HG02588 (cell line): Measurements from ENCODE around the gene PAQR3.

Source experiments
- ATAC-seq: cut with Tn5 transposase; IDR thresholded peaks from one replicate; pipeline ENCODE4 v1.9.1; 2021; ENCODE audit warnings: mild to moderate bottlenecking, moderate library complexity; ENCODE audit not compliant: unreplicated experiment

PAQR3 gene, protein sequence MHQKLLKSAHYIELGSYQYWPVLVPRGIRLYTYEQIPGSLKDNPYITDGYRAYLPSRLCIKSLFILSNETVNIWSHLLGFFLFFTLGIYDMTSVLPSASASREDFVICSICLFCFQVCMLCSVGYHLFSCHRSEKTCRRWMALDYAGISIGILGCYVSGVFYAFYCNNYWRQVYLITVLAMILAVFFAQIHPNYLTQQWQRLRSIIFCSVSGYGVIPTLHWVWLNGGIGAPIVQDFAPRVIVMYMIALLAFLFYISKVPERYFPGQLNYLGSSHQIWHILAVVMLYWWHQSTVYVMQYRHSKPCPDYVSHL

DNA sequence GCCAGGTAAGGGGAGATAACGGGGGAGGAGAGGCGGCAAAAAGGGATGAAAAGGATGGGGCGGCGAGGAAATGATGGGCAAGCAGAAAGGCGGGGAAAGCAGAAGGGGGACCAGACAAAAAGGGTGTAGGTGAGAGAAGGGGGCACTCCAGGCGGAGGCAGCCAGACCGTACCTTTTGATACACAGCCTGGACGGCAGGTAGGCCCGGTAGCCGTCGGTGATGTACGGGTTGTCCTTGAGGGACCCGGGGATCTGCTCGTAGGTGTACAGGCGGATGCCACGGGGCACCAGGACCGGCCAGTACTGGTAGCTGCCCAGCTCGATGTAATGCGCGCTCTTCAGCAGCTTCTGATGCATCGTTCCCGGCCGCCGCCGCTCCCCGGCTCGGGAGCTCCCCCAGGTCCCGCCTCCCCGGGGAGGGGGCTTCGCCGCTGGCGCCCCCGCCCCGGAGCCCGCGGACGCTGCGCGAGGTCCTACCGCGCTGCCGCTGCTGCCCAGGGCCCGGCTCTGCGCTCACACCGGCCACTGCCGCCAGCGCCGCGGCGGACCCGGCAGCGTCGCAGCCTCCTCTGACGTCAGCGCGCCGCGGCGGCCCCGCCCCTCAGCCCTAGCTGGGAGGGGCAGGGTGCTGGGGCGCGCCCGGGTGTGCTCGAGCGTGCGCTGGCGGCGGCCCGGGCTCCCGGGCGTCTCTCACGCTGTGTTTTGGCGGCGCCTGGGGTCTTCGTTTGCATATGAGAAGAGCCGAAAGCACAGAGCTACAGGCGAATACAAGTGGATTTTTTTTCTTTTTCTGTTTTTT lies at the start of gene PAQR3:
TSS of gene PAQR3 (minus strand) at position 571 of the 799 bp plus-strand sequence. CDS start at position 357, 214 bp downstream.
- ATAC-seq, result peak; percentile 98

DNA sequence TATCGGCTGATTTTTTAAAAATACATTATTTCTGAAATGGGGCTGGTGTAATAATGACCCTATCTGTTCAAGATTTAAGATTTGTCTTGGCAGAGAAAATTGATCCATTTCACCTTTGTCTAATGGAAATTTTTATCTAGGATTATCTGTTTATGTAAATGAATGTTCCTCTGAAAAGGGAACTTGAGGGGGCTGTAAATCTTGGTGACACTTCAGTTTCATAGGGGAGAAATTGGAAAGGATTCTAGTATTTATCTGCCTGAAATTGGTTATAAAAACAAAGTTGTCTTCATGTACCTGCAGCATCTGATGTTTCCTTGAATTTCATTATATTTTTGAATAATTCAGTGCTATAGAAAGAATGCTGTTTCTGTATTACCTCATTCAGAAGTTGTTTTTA lies 48.4 kb upstream of the PAQR3 start:
- no peak for ATAC-seq

DNA sequence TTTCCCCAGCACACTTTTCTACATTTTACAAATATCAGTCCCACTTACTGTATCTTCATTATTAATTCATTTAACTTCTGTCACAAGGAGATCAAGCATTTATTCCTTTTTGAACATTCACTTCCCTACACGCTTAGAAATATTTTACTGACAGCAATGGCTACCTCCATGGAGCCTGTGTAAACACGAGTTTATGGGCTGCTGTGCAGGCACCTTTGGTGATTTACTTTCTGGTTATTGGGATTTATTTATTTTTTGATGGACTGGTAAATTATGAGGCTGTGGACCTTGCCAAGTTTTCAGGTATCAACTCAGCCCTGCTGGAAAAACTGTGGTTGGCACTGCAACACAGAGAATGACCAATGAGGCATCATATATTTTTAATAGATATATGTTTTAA lies 45.4 kb upstream of the PAQR3 start:
- ATAC-seq, result no peak

DNA sequence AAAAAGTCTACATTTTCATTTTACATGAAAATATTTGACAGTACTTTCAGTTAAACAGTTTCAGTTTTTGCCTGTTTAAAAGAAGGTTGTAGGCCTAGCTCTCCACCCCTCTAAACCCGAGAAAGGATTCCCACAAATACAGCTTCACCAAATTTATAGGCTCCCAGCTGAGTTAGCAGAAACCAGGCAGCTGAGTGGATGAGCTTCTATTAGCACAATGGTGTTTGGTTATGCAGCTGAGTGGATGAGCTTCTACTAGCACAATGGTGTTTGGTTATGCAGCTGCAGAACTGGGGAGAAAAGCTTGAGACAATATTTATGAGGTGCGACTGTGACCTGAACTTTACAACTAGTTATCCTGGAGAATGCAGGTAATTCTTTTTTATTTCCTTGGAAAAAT lies 36.6 kb upstream of the PAQR3 start:
- no peak for ATAC-seq

DNA sequence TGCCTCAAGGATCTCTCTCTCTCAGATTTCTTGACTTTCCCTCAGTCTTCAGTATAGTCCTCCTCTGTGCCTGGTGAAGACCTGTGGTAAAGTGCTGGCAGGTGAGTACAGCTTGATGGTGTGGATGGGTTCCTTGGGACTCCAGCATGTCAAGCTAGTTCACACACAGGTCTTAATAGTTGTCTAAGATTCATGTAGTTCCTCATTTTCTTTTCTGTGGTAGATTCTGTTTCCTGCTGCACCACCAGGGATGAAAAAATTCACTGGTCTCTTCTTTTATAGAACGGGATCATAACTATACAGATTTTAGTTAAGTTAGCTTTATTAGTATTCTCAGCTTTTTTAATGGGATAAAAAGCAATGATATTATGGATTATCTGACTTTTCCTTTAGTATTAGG lies 32.5 kb upstream of the PAQR3 start:
- ATAC-seq, result no peak

DNA sequence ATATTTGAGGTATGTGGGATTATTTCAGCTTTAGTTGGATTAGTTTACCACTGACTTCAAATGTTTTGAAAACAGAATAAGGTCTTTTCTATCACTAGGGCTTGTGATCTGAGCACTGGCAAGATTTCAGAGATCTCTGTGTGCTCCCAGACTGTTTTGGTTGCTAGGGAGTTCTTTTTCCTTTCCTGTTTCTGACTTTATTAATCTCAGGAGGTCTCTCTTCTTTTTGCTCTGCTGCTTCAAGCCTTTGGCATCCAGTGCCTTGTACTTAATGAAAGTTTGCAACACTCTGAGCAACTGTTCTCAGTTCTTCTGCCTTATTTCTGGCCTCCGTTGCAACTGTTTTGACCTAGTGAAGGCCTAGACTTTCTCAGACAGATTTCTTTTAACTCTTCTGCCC lies 32.1 kb upstream of the PAQR3 start:
- ATAC-seq, result no peak

DNA sequence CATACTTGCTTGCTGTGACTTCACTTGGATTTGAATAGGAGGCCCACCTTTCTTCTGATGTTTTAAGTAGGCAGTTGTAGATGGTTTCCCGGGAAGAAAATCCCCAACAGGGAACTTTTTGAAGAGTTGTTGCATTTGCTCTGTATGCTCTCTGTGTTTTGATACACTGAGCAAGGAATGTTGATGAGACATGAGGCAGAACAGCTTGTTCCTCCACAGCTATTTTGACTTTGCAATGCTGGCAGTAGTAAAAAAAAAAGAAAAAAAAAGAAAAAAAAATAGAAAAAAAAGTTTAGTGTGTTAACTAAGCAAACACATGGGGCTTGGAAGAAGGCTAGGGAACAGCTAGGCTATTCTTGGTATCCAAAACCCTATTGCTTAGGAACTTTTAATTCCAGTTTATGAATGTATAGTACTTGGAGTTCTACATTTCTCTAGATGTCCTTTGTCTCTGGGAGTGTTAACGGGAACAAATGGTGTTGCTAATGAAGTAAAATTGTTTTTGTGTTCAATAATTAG lies 23.4 kb upstream of the PAQR3 start:
- ATAC-seq, result no peak

DNA sequence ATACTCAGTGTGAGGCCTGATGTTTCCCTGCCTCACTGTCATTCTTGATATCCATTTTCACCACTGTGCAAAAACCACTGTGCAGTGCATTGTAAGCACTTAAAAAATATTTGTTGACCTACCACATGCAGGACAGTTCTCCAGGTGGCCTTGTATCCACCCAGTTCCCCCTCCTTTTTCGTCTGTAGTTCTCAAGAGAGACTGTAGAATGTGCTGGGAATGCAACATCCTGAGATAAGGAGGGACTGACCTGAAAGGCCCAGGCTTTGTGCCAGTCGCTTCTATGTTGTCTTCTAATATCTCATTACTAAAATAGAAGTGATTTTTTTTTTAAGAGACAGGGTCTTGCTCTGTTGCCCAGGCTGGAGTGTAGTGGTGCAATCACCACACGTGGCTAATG lies 21.7 kb upstream of the PAQR3 start:
- no peak for ATAC-seq

DNA sequence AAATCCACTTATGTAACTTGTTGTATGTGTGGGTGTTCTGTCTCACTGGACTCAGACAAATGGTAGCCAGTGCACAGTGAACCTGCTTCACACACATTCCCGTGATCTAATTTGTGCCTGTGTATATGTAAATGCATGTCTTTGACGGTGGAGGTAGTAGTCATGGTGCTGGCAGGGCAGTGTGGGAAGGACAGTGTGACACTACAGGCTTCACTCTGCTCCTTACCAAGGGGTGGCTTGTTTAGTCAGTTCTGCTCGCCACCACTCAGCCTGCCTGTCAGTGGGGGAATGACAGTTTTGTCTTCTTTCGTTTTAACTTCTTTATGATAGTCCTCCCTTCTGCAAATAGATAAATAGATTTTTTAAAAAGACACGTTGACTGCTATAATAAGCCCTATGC lies 17.7 kb upstream of the PAQR3 start:
- no peak for ATAC-seq

DNA sequence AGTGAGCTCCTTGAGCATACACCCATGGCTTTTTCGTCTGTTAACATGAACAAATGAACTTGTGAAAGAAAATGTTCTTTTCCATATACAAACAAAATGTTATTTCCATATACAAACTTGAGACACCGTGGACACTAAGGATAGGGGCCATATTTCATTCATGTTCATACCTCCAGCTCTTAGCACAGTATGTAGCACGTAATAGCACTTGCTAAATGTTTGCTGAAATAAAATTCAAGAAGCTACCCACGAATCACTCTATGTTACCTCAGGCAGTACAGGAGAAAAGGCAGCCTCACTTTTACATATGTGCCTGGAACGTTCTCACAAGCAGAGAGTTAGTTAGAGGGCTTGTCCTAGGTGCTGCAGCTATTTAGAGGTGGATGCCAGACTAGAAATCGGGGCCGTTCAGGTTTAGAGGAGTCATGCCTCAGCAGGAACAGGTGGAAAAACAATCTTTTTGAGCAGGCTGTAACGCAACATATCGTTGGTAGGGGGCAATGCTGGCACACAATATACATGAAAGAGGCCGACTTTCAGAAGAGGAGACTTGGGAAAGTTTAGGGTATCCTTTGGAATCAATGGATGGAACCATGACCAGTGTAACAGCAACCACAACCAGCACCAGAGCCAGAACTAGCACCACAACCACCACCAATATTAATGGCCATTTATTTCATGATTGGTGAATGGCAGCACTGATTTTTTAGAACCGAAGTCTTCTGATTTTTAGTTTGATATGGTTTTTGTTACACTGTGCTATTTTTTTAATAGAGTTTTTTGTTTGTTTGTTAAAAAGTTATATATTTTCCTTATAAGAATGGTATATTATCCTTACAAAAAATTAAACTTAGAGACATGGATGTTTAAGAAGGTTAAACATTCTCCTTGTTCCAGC lies 14.8 kb upstream of the PAQR3 start:
- ATAC-seq, result no peak

DNA sequence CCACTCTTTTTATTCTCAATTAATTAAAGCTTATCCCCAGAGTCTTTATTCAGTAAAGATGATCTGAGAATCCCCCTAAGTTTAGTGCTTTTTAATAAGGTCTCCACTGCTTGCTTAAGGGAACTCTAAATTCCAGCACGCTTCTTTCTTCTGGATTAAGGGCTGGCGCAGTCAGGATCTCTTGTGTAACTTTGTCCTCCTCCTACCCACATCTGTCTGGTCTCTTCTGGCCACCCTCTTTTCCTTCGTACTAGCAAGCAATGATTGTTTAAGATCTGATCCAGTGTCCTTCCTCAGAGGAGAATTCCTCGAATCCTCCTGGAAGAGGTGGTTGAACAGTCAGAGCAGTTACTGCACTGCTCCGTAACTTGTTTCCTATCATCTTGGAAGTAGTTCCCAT lies 14.0 kb upstream of the PAQR3 start:
- no peak for ATAC-seq

DNA sequence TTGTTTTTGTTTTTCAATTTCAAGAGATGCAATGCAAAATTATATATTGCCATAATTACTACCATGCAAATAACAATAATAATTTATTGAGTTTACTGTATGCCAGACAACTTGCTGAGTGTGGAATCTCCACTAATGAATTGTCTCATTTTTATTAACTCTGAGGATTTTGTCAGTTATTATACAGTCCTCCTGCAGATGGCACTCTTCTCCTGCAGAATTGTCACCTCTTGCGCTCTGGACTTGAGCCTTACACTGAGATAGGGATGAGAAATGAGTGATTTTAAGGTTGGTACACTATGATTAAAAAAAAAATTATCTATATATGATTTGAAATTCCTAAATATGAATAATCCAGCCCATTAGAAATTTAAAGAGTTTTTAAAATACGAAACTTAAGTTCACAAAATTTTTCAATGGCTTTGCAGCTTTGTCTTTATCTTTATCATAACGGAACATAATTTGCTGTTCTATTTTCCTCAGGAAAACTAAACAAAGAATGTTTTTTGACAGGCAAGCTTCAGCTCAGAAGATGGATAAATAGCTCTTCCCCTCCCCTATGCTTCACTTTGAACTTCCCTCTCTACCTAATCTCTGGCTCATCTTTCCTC lies 12.7 kb upstream of the PAQR3 start:
- ATAC-seq, result peak; percentile 76

DNA sequence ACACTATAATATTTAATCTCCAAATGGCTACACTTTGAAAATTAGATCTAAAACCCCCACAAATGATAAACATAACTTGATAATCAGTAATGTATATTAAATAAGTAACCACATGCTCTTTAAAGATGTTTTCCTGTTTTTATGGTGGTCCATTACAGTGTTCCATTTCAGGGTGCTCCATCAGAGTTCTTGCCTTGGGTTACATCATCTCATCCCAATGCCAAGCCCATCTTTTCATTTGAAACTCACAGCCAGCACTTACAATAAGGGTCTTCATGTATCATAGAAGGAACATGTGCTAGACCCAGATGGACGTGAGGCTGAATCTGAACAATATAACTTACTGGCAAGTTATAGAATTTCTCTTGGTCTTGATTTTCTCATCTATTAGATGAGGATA lies 10.5 kb upstream of the PAQR3 start:
- no peak for ATAC-seq

DNA sequence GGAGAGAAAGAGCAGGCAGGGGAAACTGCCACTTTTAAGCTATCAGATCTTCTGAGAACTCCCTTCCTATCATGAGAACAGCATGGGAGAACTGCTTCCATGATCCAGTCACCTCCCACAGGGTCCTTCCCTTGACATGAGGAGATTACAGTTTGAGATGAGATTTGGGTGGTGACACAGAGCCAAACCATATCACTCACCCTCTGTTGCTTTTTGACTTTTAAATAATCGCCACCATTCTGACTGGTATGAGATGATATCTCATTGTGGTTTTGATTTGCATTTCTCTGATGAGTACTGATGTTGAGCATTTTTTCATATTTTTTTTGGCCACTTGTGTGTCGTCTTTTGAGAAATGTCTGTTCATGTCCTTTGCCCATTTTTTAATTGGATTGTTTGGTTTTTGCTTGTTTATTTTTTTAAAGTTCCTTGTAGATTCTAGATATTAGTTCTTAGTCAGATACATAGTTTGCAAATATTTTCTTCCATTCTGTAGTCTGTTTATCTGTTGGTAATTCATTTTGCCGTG lies 6.5 kb upstream of the PAQR3 start:
- no peak for ATAC-seq

DNA sequence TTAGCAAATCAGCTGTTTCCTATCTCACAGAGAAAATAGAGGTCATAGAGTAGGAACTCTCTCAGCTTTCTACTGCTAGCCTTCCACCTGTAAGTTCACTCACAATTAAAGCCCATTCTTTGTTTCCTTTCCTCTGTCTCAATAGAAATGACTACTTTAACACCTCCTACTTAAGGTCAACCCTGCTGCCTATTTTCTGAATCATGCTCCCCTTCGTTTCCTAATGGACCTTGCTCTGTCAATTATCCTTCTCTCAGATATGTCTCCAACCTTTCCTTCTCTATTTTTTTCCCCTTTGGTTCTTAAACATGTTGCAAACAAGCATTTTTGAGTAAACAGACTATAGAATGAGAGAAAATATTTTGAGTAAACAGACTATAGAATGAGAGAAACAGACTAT lies 5.1 kb upstream of the PAQR3 start:
- ATAC-seq, result no peak

DNA sequence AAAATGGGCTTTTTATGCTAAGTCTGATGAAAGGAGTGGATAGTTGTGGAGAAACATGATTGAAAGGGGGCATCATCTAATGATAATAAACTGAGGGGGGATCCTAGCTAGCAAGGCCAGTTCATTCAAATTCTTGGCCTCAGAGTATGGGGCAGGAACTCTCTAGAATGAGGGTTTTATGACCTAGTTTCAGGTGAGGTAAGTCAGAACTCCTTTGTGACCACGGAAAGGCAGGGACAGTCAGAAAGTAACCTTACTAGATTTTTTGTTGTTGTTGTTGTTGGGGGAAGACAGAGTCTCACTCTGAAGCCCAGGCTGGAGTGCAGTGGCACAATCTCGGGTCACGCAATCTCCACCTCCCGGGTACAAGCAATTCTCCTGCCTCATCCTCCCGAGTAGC lies 1.5 kb upstream of the PAQR3 start:
- no peak for ATAC-seq

DNA sequence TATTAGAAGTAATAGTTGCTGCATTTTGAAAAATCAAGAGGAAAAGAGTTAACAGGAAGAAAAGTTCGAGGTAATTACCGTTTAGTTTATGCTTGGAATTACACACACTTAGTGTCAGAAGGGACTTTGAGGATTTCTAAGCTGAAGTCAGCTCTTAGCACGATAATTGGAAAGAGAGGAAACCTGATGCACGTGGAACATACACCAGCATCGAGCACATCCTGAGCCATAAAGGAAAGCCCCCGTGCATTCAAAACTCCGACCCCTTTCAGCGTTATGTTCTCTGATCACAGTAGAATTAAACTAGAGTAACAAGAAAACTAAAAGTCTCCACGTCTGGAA lies 400 bp upstream of the PAQR3 start:
- peak; percentile 14 for ATAC-seq

DNA sequence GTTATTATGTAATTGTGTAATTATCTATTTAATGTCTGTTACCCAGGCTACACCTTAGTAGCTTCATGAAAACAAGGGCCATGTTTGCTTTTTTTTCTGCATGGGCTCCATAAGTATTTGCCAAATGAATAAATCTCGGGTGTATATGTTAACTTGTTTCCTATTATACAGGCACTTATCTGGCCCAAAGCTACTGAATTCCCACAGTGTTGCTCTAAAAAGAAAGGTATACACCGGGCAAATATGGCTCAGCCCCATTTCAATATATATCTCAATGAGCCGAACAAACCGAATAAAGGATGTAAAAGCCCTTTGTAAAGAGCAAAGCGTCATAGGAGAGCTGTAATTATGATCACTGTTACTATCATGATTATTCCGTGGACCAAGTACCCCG lies 767 bp downstream of the PAQR3 start:
- no peak for ATAC-seq

DNA sequence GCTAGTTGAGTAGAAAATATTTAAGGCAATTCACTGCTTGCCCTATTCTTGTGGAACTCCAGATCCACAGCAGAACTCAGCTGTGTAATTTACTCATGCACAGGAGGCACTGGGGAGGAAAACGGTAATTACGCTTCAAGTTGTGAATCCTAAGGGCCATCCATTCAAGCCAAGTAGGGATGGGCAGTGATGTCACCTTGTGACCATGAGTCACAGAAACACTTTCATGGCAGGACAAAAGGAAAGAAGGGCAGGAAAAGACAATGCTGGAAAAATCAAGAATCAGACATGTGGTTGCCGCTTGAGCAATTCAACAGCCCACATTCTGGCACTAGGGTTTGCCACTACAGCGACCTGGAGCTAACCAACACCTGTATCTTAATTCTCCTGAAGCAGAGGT lies 1.4 kb downstream of the PAQR3 start:
- no peak for ATAC-seq

DNA sequence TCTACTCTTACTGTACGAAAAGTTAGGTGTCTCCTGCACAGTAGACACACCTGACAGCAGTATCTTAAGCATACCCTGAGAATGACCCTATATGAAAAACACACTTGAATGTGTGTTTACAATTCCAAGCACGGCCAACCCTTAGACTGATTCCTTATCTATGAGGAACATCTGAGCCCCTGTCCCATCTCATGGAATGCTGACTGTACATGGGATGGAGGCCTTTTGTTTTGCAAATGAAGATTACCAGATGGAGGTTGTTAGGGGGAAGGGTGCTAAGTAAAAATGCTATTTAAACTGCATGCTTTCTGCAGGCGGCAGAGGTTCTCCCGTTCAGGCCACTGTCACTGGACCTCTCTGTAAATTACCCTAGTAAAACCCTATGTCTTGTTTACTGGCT lies 2.2 kb downstream of the PAQR3 start:
- no peak for ATAC-seq
